GM12874 (cell line): Measurements from ENCODE around the gene CRK.

Experiments used
- TF ChIP-seq, protein P1 (sequence below): IDR thresholded peaks from 2 replicates; pipeline ENCODE4 v1.5.1; 2011; ENCODE audit warnings: low read depth, mild to moderate bottlenecking, control low read depth, low read length, moderate library complexity; ENCODE audit not compliant: insufficient read depth

CRK gene

GRCh38 chr17:1496869-1497268 lies 40.8 kb upstream of the CRK start:
- TF ChIP-seq, protein P1, sequence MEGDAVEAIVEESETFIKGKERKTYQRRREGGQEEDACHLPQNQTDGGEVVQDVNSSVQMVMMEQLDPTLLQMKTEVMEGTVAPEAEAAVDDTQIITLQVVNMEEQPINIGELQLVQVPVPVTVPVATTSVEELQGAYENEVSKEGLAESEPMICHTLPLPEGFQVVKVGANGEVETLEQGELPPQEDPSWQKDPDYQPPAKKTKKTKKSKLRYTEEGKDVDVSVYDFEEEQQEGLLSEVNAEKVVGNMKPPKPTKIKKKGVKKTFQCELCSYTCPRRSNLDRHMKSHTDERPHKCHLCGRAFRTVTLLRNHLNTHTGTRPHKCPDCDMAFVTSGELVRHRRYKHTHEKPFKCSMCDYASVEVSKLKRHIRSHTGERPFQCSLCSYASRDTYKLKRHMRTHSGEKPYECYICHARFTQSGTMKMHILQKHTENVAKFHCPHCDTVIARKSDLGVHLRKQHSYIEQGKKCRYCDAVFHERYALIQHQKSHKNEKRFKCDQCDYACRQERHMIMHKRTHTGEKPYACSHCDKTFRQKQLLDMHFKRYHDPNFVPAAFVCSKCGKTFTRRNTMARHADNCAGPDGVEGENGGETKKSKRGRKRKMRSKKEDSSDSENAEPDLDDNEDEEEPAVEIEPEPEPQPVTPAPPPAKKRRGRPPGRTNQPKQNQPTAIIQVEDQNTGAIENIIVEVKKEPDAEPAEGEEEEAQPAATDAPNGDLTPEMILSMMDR, result no peak

GRCh38 chr17:1495265-1495989 lies 39.4 kb upstream of the CRK start:
- TF ChIP-seq, protein P1, result no peak

DNA sequence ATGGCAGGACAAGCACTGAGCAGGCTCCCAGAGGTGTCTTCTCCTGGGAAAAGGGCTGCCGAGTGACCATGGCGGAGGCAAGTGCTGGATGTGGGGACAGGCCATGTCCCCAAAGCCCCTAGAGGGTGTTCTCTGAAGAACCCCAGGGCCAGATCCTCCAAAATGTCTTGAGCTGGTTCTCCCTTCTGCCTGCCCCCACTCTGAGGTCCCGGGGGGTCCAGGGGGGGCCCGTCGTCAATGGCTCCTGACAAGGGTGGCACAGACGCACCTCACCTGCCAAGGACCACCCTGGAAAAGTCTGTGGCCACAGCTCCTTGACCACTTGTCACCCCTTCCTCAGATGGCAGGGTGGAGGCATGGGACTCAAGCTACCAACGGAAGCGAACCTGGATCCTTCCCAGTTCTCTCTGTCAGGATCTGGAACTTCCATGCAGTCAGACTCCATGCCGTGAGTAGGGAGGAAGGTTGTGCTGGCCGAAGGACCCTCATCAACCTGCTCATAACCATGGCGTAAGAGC lies 38.8 kb upstream of the CRK start:
- TF ChIP-seq, protein P1, result no peak

DNA sequence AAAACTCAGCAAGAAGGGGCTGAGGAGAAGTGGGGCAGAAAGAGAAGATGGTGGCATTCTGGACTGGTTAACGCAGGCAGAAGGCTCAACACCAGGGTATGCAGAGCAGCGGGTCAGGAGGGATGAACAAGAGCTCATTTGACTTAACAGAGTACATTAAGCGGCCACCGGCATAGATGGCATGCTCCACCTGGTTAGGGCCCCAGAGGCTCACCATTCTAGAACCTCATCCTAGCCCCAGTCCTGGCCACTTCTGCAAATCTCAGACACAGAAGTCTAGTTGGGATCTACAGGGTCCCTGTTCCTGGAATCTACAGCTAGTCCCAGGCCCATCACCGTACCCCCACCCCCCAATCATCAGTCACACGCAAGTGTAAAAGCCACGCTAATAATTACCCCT lies 38.2 kb upstream of the CRK start:
- TF ChIP-seq, protein P1, result no peak

DNA sequence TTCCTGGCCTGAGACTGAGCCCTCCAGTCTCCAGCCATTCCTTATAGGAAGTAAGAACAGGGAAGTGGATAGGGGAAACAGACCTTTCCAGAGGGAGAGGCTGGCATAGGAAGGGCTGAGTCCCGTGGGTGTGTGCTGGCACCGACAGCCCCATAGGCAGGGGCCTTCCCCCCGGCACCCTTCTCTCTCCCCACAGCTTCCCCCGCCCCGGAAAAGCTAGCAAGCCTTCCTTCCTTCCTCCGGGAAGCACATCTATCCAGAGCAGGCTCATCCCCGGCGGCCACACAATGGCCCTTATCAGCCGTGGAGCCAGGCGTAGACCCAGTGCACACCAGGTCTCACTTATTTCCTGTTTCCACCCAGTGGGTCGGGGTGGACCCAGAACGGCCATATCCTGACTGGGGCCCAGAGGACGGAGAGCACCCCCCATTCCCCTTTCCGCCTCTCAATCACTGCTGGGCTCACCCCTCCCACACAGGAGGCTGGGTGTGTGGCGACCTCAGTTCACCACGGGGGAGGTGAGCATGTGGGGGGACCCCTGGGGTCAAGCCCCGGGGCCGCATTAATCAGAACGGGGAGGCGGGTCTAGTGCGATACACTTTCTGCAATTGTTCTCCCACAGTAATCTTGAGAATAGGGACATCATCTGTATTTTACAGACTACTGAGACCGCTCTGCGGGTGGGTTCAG lies 37.4 kb upstream of the CRK start:
- TF ChIP-seq, protein P1, result no peak

- TF ChIP-seq, protein P1, result no peak
These were observed 36.5 kb upstream of the CRK start, which contains the start of gene MYO1C for GRCh38 chr17:1492249-1493206. Gene MYO1C, minus strand, starts transcription at chr17:1492686. Its CDS starts 199 bp downstream, at chr17:1492487.
